Measurements from ENCODE around the gene CC2D2A. TPM values are rescaled to one million over a fixed set of nuclear protein-coding genes. Genes with fewer than 3 reads are reported as not detected.

Gene CC2D2A
- total and polyA plus RNA-seq, 2 experiments from 2014 or later, result 13.9 to 15.8 TPM

DNA sequence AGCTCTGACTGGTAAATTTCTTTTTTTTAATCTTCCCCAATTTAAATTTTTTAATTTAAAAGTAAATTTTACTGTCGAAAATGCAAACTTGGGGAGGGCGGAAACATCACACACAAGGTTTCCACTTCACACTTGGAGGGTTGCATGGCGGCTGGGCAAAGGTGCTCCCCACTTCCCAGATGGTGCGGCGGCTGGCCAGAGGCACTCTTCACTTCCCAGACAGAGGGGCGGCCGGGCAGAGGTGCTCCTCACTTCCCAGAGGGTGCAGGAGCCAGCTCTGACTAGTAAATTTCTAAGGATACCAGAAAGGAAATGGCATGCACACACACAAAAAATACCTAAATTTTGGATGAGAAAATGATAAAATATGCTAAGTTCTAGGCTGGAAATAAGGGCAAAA, 25.4 kb upstream of the CC2D2A start:
- no peak for ATAC-seq

DNA sequence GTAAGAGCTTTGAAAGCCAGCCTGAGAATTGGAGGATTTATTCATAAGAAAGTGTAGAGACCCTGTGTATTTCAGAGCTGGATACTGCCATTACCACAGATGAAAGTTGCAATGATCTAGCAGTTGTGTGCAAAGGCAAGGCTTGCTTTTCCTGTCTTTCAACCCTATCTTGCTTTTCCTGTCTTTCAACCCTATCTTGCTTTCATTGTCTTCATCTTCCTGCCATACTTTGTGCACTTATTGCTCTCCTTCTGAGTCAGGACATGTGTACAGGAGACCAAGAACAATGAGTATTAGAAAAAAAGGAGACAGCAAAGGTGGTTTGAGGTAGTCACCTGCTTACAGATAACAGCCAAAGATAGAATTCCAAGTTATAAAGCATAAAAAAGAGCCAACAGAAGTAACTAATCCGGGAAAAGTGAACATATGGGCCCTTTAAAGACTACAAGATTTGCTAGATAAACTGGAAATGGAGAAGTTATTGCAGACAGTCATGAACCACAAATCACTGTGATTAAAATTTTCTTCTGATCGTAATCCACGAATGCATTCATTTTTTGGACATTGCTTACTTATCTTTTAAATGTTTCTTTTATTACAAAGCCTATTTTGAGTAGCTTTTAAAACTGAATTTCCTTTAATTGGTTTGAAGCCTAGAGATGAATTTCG, 24.7 kb upstream of the CC2D2A start:
- H3K9me3 Mint-ChIP-seq, result peaks cover 11% of the 10 kb centered on the region
- no peaks in the 10 kb centered on the region for H4K20me1 ChIP-seq (replicated peaks; ENCODE audit: insufficient read depth)
- DNase-seq (ENCODE audit: low spot score), result no peak
- no peak overlapping the region for H2AFZ ChIP-seq
- H3K79me2 ChIP-seq (replicated peaks; ENCODE audit: insufficient read depth), result no peaks in the 10 kb centered on the region
- no peaks in the 10 kb centered on the region for H3K4me1 ChIP-seq (ENCODE audit: insufficient read depth)
- H3K4me2 ChIP-seq, result no peak overlapping the region
- H3K27me3 Mint-ChIP-seq (ENCODE audit: insufficient read depth, low read depth, poor library complexity), result peaks cover 2% of the 10 kb centered on the region
- H3K27ac ChIP-seq (ENCODE audit: low read depth), result no peak overlapping the region
- peaks cover 3% of the 10 kb centered on the region; the same call in 1 of the 2 replicates for H3K9me2 ChIP-seq (ENCODE audit: insufficient read depth)
- H3K36me3 Mint-ChIP-seq (ENCODE audit: low read depth), result no peaks in the 10 kb centered on the region
- no peaks in the 10 kb centered on the region for H3K4me1 Mint-ChIP-seq
- no peaks in the 10 kb centered on the region for H3K27me3 ChIP-seq (ENCODE audit: insufficient read depth)
- no peak for ATAC-seq
- no peaks in the 10 kb centered on the region for H3K36me3 ChIP-seq (ENCODE audit: insufficient read depth)
- H3K27ac Mint-ChIP-seq, result no peak overlapping the region
- H3K4me3 ChIP-seq, result no peak overlapping the region
- H3F3A ChIP-seq (replicated peaks; ENCODE audit: low read depth), result no peaks in the 10 kb centered on the region
- H3K4me3 Mint-ChIP-seq, result no peak overlapping the region
- no peak for TF ChIP-seq ZNF114 (CRISPR knock-in tag; IDR thresholded peaks at IDR 0.05)
- no peak for TF ChIP-seq JUNB (IDR thresholded peaks at IDR 0.05; ENCODE audit: unreplicated experiment)
- no peak for TF ChIP-seq ZNF331 (CRISPR knock-in tag; IDR thresholded peaks at IDR 0.05; ENCODE audit: low read depth)
- TF ChIP-seq, protein P1, sequence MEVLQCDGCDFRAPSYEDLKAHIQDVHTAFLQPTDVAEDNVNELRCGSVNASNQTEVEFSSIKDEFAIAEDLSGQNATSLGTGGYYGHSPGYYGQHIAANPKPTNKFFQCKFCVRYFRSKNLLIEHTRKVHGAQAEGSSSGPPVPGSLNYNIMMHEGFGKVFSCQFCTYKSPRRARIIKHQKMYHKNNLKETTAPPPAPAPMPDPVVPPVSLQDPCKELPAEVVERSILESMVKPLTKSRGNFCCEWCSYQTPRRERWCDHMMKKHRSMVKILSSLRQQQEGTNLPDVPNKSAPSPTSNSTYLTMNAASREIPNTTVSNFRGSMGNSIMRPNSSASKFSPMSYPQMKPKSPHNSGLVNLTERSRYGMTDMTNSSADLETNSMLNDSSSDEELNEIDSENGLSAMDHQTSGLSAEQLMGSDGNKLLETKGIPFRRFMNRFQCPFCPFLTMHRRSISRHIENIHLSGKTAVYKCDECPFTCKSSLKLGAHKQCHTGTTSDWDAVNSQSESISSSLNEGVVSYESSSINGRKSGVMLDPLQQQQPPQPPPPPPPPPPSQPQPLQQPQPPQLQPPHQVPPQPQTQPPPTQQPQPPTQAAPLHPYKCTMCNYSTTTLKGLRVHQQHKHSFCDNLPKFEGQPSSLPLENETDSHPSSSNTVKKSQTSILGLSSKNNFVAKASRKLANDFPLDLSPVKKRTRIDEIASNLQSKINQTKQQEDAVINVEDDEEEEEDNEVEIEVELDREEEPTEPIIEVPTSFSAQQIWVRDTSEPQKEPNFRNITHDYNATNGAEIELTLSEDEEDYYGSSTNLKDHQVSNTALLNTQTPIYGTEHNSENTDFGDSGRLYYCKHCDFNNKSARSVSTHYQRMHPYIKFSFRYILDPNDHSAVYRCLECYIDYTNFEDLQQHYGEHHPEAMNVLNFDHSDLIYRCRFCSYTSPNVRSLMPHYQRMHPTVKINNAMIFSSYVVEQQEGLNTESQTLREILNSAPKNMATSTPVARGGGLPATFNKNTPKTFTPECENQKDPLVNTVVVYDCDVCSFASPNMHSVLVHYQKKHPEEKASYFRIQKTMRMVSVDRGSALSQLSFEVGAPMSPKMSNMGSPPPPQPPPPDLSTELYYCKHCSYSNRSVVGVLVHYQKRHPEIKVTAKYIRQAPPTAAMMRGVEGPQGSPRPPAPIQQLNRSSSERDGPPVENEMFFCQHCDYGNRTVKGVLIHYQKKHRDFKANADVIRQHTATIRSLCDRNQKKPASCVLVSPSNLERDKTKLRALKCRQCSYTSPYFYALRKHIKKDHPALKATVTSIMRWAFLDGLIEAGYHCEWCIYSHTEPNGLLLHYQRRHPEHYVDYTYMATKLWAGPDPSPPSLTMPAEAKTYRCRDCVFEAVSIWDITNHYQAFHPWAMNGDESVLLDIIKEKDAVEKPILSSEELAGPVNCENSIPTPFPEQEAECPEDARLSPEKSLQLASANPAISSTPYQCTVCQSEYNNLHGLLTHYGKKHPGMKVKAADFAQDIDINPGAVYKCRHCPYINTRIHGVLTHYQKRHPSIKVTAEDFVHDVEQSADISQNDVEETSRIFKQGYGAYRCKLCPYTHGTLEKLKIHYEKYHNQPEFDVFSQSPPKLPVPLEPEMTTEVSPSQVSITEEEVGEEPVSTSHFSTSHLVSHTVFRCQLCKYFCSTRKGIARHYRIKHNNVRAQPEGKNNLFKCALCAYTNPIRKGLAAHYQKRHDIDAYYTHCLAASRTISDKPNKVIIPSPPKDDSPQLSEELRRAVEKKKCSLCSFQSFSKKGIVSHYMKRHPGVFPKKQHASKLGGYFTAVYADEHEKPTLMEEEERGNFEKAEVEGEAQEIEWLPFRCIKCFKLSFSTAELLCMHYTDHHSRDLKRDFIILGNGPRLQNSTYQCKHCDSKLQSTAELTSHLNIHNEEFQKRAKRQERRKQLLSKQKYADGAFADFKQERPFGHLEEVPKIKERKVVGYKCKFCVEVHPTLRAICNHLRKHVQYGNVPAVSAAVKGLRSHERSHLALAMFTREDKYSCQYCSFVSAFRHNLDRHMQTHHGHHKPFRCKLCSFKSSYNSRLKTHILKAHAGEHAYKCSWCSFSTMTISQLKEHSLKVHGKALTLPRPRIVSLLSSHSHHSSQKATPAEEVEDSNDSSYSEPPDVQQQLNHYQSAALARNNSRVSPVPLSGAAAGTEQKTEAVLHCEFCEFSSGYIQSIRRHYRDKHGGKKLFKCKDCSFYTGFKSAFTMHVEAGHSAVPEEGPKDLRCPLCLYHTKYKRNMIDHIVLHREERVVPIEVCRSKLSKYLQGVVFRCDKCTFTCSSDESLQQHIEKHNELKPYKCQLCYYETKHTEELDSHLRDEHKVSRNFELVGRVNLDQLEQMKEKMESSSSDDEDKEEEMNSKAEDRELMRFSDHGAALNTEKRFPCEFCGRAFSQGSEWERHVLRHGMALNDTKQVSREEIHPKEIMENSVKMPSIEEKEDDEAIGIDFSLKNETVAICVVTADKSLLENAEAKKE (CRISPR knock-in tag; IDR thresholded peaks at IDR 0.05), result no peak
- TF ChIP-seq NANOG (IDR thresholded peaks at IDR 0.05; ENCODE audit: borderline replicate concordance), result no peak
- TF ChIP-seq POLR2AphosphoS5 (IDR thresholded peaks at IDR 0.05; ENCODE audit: low read depth), result no peak
- TF ChIP-seq, protein P2, sequence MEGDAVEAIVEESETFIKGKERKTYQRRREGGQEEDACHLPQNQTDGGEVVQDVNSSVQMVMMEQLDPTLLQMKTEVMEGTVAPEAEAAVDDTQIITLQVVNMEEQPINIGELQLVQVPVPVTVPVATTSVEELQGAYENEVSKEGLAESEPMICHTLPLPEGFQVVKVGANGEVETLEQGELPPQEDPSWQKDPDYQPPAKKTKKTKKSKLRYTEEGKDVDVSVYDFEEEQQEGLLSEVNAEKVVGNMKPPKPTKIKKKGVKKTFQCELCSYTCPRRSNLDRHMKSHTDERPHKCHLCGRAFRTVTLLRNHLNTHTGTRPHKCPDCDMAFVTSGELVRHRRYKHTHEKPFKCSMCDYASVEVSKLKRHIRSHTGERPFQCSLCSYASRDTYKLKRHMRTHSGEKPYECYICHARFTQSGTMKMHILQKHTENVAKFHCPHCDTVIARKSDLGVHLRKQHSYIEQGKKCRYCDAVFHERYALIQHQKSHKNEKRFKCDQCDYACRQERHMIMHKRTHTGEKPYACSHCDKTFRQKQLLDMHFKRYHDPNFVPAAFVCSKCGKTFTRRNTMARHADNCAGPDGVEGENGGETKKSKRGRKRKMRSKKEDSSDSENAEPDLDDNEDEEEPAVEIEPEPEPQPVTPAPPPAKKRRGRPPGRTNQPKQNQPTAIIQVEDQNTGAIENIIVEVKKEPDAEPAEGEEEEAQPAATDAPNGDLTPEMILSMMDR (conservative IDR thresholded peaks at IDR 0.05; ENCODE audit: low read depth in 2 of 2), result no peak

More for the DNA sequence above, 25.4 kb upstream of the CC2D2A start:
- Histone ChIP-seq H3K27ac (ENCODE audit: low read depth) (no peak overlapping the region), H3K27me3 (ENCODE audit: insufficient read depth) (no peaks in the 10 kb centered on the region), H4K20me1 (replicated peaks; ENCODE audit: insufficient read depth) (no peaks in the 10 kb centered on the region), H3K79me2 (replicated peaks; ENCODE audit: insufficient read depth) (no peaks in the 10 kb centered on the region), H3K4me2 (no peak overlapping the region), H3F3A (replicated peaks; ENCODE audit: low read depth) (no peaks in the 10 kb centered on the region), H3K36me3 (ENCODE audit: insufficient read depth) (no peaks in the 10 kb centered on the region), H3K4me3 (no peak overlapping the region), H2AFZ (no peak overlapping the region), H3K4me1 (ENCODE audit: insufficient read depth) (no peaks in the 10 kb centered on the region), H3K9me2 (ENCODE audit: insufficient read depth) (no peaks in the 10 kb centered on the region; the same call in 1 of the 2 replicates)
- Mint-ChIP-seq H3K4me3 (no peak overlapping the region), H3K27ac (no peak overlapping the region), H3K27me3 (ENCODE audit: insufficient read depth, low read depth, poor library complexity) (peaks cover 2% of the 10 kb centered on the region), H3K36me3 (ENCODE audit: low read depth) (no peaks in the 10 kb centered on the region), H3K4me1 (no peaks in the 10 kb centered on the region), H3K9me3 (peaks cover 11% of the 10 kb centered on the region)
- no peak for TF ChIP-seq NANOG (IDR thresholded peaks at IDR 0.05; ENCODE audit: borderline replicate concordance)
- TF ChIP-seq, protein P2 (conservative IDR thresholded peaks at IDR 0.05; ENCODE audit: low read depth in 2 of 2), result no peak
- DNase-seq (ENCODE audit: low spot score), result no peak
